Stimulated activated CD8-positive, alpha-beta memory T cell treated with anti-CD3 and anti-CD28 coated beads, Interleukin-15, amount 100 ng/mL, for 48 hours (primary cell): ENCODE results near the gene MORF4L1.
"Not testable (repeated sequence)": the region's sequence is repeated elsewhere in the genome, so short reads cannot be mapped to it uniquely, and the experiment has no call there.

Source experiments
- DNase-seq, 2 donors: peaks; one replicate each; pipeline ENCODE4 v3.0.0-alpha.2; 2020; ENCODE audit warnings: low read depth in 2 of 2

Gene MORF4L1

GRCh38 chr15:78872155-78872971 is at the start of gene MORF4L1:
Gene MORF4L1, plus strand, starts transcription at chr15:78872890. Its CDS starts 128 bp downstream, at chr15:78873018.
- DNase-seq = peak; percentile 96

- no peak for DNase-seq
Measured at GRCh38 chr15:78828920-78829319, 43.8 kb upstream of the MORF4L1 start.

GRCh38 chr15:78830514-78831228 is 42.0 kb upstream of the MORF4L1 start:
- DNase-seq = no peak

GRCh38 chr15:78831229-78832207 is 41.2 kb upstream of the MORF4L1 start:
- DNase-seq = no peak

- no peak for DNase-seq
Measured at GRCh38 chr15:78836333-78836732, 36.4 kb upstream of the MORF4L1 start.

GRCh38 chr15:78837131-78837530 is 35.6 kb upstream of the MORF4L1 start:
- no peak for DNase-seq

- DNase-seq = no peak
Measured at GRCh38 chr15:78837543-78837942, 35.1 kb upstream of the MORF4L1 start.

- no peak for DNase-seq
Measured at GRCh38 chr15:78838489-78838888, 34.2 kb upstream of the MORF4L1 start.

GRCh38 chr15:78839151-78839550 is 33.5 kb upstream of the MORF4L1 start:
- DNase-seq = not testable (repeated sequence)

GRCh38 chr15:78840661-78841375 is 31.9 kb upstream of the MORF4L1 start:
- DNase-seq = no peak

GRCh38 chr15:78841376-78841706 is 31.3 kb upstream of the MORF4L1 start:
- no peak for DNase-seq

- no peak for DNase-seq
Measured at GRCh38 chr15:78841891-78842290, 30.8 kb upstream of the MORF4L1 start.

- no peak for DNase-seq
Measured at GRCh38 chr15:78842519-78842918, 30.2 kb upstream of the MORF4L1 start.

GRCh38 chr15:78846906-78847305 is 25.8 kb upstream of the MORF4L1 start:
- not testable (repeated sequence) for DNase-seq

GRCh38 chr15:78847387-78847906 is 25.2 kb upstream of the MORF4L1 start:
- DNase-seq = not testable (repeated sequence)

GRCh38 chr15:78850352-78850751 is 22.3 kb upstream of the MORF4L1 start:
- no peak for DNase-seq

GRCh38 chr15:78850941-78851755 is 21.5 kb upstream of the MORF4L1 start:
- DNase-seq = no peak

GRCh38 chr15:78853500-78853899 is 19.2 kb upstream of the MORF4L1 start:
- DNase-seq = no peak

- no peak for DNase-seq
Measured at GRCh38 chr15:78854833-78855372, 17.8 kb upstream of the MORF4L1 start.

- no peak for DNase-seq
Measured at GRCh38 chr15:78855746-78856145, 16.9 kb upstream of the MORF4L1 start.
